HepG2 (cell line): Measurements from ENCODE around the gene SKA2. TPM values are rescaled to one million over a fixed set of nuclear protein-coding genes. Genes with fewer than 3 reads are reported as not detected.

ENCODE experiments used
- ASH2L ChIP-seq: fragments of 300-600, 200-600 bp; sonication (generic); IDR thresholded peaks from 2 replicates; pipeline ENCODE4 v1.7.0; 2017; ENCODE audit warnings: low read depth, mild to moderate bottlenecking, moderate library complexity, mixed read lengths, low read length; ENCODE audit not compliant: insufficient read length
- ETV6 ChIP-seq: sonication (generic); formaldehyde crosslinking; conservative IDR thresholded peaks from 2 replicates; pipeline ENCODE4 v1.4.0; 2020; ENCODE audit warnings: missing genetic modification reagents
- HMG20B ChIP-seq: conservative IDR thresholded peaks from 2 replicates; pipeline ENCODE4 v1.6.1; 2016; ENCODE audit warnings: missing genetic modification reagents, missing compliant biosample characterization
- MAFG ChIP-seq: sonication (generic); formaldehyde crosslinking; IDR thresholded peaks from 2 replicates; pipeline ENCODE4 v1.5.1; 2020; ENCODE audit warnings: mild to moderate bottlenecking, missing genetic modification reagents
- MZF1 ChIP-seq: sonication (generic); formaldehyde crosslinking; IDR thresholded peaks from 2 replicates; pipeline ENCODE4 v1.8.1; 2023; ENCODE audit warnings: mild to moderate bottlenecking, missing genetic modification reagents, borderline replicate concordance
- PLRG1 ChIP-seq: fragments of 450-650 bp; conservative IDR thresholded peaks from 2 replicates; pipeline ENCODE4 v1.6.1; 2016
- RBM22 ChIP-seq: fragments of 200-400 bp; formaldehyde crosslinking; optimal IDR thresholded peaks from 2 replicates; pipeline ENCODE3; 2017; ENCODE audit warnings: mild to moderate bottlenecking, low read length, moderate library complexity
- SMAD3 ChIP-seq: sonication (generic); formaldehyde crosslinking; IDR thresholded peaks from 2 replicates; pipeline ENCODE4 v1.4.0; 2020; ENCODE audit warnings: missing genetic modification reagents
- THAP11 ChIP-seq: IDR thresholded peaks from 2 replicates; pipeline ENCODE4 v1.6.1; 2016; ENCODE audit warnings: missing biosample characterization, missing genetic modification reagents
- ZNF12 ChIP-seq: sonication (generic); formaldehyde crosslinking; IDR thresholded peaks from 2 replicates; pipeline ENCODE4 v1.5.0; 2020; ENCODE audit warnings: missing genetic modification reagents
- ZNF451 ChIP-seq: sonication (generic); formaldehyde crosslinking; IDR thresholded peaks from 2 replicates; pipeline ENCODE4 v1.5.0; 2020; ENCODE audit warnings: mild to moderate bottlenecking, missing genetic modification reagents
- ZNF460 ChIP-seq: sonication (generic); formaldehyde crosslinking; IDR thresholded peaks from 2 replicates; pipeline ENCODE4 v1.5.1; 2020; ENCODE audit warnings: missing genetic modification reagents, mild to moderate bottlenecking, borderline replicate concordance
- ZNF660 ChIP-seq: sonication (generic); formaldehyde crosslinking; IDR thresholded peaks from 2 replicates; pipeline ENCODE4 v1.5.1; 2020; ENCODE audit warnings: mild to moderate bottlenecking, low read depth, missing genetic modification reagents, borderline replicate concordance
- ZSCAN25 ChIP-seq: sonication (generic); formaldehyde crosslinking; IDR thresholded peaks from 2 replicates; pipeline ENCODE4 v1.8.0; 2022; ENCODE audit warnings: mild to moderate bottlenecking, missing genetic modification reagents
- polyA plus RNA-seq, 8 experiments: library from polyadenylated mRNA; depleted of rRNA in 3 of 8; stranded (reverse) in 7 of 8; unstranded in 1 of 8; fragments of >200 nt; fragmentation: Illumina TruSeq in 4 of 8; extraction: Trizol in 4 of 8; gene quantifications; 2 replicates each; pipeline versions ENCODE4 v1.2.1 to v1.2.3, GENCODE V29; 2011 to 2016; ENCODE audit warnings: low read depth in 4 of 8, missing spikeins in 1 of 8, mixed read lengths in 1 of 8; ENCODE audit not compliant: insufficient read depth in 1 of 8
- total RNA-seq, 5 experiments: library from RNA; depleted of rRNA; stranded (reverse); fragments of >200 nt; fragmentation: Illumina TruSeq; extraction: Trizol; gene quantifications; 2 replicates each; pipeline ENCODE4 v1.2.3, GENCODE V29; 2016; ENCODE audit warnings: low read depth in 1 of 5
- TF ChIP-seq, protein P1 (sequence below): IDR thresholded peaks from 2 replicates; pipeline ENCODE4 v1.6.1; 2016
- TF ChIP-seq, protein P2 (sequence below): sonication (generic); formaldehyde crosslinking; IDR thresholded peaks from 2 replicates; pipeline ENCODE4 v1.9.0; 2021; ENCODE audit warnings: mild to moderate bottlenecking, missing genetic modification reagents

SKA2 gene
- total and polyA plus RNA-seq, 2 of the 13 experiments (the other 11 are each of a cell fraction or from before 2014, with no cell fraction given) = 18.6 to 91.8 TPM

DNA sequence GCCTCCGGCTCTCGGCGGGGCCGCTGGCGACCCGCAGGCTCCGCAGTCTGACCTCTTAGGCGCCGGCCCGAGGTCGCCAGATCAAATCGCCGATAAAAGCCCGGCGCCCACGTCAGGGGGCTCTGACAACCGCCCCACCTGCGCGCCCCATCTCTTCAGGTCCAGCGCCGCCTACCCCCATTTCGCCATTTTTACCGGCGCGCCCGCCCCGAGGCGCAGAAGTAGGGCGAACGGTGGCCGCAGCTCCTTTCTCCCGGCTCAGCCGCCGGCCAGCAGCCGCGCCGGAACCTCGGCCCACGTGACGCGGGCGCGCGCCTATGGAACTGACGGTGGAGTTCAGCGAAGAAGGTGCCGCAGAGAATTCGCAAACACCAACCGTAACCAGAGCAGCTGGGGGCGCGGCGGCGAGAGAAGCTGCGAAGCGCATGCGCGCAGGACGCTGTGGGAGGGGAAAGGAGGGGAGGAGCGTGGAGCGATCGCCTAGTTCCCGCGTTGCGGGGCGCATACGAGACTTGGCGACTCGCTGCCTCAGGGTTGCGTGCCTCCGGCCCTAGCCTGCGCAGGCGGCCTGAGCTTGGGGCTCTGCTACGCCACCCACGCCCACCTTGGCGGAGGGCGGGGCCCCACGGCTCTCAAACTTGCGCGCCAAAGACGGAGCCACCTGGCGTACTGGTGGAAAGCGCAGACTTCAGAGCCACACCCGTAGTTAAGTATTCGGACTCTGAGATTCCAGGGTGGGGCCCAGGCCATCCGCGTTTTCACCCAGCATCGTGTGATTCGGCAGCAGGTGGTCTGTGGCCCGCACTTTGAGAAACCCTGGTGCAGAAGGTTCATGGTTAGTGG, 48.3 kb downstream of the SKA2 start, which contains the start of gene TRIM37 (continued):
- TF ChIP-seq ZSCAN25 (CRISPR knock-in tag) = peak; percentile 86
- peak; percentile 98 for TF ChIP-seq ASH2L
- no peak for TF ChIP-seq MAFG
- no peak for TF ChIP-seq ETV6 (CRISPR knock-in tag)
- TF ChIP-seq ZNF460 (CRISPR knock-in tag) = peak; percentile 36; the same call in 1 of the 2 replicates
- TF ChIP-seq MZF1 (CRISPR knock-in tag) = no peak
- TF ChIP-seq, protein P1, sequence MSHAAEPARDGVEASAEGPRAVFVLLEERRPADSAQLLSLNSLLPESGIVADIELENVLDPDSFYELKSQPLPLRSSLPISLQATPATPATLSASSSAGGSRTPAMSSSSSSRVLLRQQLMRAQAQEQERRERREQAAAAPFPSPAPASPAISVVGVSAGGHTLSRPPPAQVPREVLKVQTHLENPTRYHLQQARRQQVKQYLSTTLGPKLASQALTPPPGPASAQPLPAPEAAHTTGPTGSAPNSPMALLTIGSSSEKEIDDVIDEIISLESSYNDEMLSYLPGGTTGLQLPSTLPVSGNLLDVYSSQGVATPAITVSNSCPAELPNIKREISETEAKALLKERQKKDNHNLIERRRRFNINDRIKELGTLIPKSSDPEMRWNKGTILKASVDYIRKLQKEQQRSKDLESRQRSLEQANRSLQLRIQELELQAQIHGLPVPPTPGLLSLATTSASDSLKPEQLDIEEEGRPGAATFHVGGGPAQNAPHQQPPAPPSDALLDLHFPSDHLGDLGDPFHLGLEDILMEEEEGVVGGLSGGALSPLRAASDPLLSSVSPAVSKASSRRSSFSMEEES (CRISPR knock-in tag) = peak; percentile 93
- peak; percentile 82 for TF ChIP-seq RBM22
- TF ChIP-seq SMAD3 (CRISPR knock-in tag) = no peak; the same call in none of the 2 replicates
- TF ChIP-seq ZNF660 (CRISPR knock-in tag) = no peak
- no peak for TF ChIP-seq PLRG1
- TF ChIP-seq THAP11 = peak; percentile 80
- 0 out of 2 replicates have a peak, but pooled peaks have one; percentile 14 for TF ChIP-seq HMG20B
- TF ChIP-seq, protein P2, sequence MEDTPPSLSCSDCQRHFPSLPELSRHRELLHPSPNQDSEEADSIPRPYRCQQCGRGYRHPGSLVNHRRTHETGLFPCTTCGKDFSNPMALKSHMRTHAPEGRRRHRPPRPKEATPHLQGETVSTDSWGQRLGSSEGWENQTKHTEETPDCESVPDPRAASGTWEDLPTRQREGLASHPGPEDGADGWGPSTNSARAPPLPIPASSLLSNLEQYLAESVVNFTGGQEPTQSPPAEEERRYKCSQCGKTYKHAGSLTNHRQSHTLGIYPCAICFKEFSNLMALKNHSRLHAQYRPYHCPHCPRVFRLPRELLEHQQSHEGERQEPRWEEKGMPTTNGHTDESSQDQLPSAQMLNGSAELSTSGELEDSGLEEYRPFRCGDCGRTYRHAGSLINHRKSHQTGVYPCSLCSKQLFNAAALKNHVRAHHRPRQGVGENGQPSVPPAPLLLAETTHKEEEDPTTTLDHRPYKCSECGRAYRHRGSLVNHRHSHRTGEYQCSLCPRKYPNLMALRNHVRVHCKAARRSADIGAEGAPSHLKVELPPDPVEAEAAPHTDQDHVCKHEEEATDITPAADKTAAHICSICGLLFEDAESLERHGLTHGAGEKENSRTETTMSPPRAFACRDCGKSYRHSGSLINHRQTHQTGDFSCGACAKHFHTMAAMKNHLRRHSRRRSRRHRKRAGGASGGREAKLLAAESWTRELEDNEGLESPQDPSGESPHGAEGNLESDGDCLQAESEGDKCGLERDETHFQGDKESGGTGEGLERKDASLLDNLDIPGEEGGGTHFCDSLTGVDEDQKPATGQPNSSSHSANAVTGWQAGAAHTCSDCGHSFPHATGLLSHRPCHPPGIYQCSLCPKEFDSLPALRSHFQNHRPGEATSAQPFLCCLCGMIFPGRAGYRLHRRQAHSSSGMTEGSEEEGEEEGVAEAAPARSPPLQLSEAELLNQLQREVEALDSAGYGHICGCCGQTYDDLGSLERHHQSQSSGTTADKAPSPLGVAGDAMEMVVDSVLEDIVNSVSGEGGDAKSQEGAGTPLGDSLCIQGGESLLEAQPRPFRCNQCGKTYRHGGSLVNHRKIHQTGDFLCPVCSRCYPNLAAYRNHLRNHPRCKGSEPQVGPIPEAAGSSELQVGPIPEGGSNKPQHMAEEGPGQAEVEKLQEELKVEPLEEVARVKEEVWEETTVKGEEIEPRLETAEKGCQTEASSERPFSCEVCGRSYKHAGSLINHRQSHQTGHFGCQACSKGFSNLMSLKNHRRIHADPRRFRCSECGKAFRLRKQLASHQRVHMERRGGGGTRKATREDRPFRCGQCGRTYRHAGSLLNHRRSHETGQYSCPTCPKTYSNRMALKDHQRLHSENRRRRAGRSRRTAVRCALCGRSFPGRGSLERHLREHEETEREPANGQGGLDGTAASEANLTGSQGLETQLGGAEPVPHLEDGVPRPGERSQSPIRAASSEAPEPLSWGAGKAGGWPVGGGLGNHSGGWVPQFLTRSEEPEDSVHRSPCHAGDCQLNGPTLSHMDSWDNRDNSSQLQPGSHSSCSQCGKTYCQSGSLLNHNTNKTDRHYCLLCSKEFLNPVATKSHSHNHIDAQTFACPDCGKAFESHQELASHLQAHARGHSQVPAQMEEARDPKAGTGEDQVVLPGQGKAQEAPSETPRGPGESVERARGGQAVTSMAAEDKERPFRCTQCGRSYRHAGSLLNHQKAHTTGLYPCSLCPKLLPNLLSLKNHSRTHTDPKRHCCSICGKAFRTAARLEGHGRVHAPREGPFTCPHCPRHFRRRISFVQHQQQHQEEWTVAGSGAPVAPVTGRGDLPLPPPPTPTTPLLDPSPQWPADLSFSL = no peak
- no peak; the same call in 1 of the 2 replicates for TF ChIP-seq ZNF12 (CRISPR knock-in tag)
- peak; percentile 93 for TF ChIP-seq ZNF451
